ENCODE results near the gene LMF2. TPM values are rescaled to one million over a fixed set of nuclear protein-coding genes. Genes with fewer than 3 reads are reported as not detected.

Gene LMF2
- polyA plus RNA-seq (13.2 to 29.4 TPM (median 22.0 TPM) in 3 replicates), polyA minus RNA-seq (23.4 to 35.9 TPM (median 23.7 TPM) in 3 replicates)
- 3.1 TPM for polyA plus RNA-seq (2011; ENCODE audit: low read depth)
- polyA plus RNA-seq (2011; cell fraction: cytosol; rRNA removed) = 6.5 and 18.4 TPM in 2 replicates
- polyA plus RNA-seq (2011; cell fraction: nucleus; rRNA removed) = 104 and 135 TPM in 2 replicates
- 13.9 and 37.9 TPM in 2 replicates for polyA plus RNA-seq (2012; ENCODE audit: low replicate concordance)
- 63.7 TPM for polyA minus RNA-seq (2011; cell fraction: cytosol; rRNA and poly(A)+ RNA removed)
- polyA minus RNA-seq (2011; cell fraction: nucleus; rRNA and poly(A)+ RNA removed) = 60.1 and 63.4 TPM in 2 replicates

GRCh38 chr22:50507421-50507990 is at the start of gene LMF2:
Gene LMF2 (minus strand): TSS chr22:50507702. CDS start chr22:50507675, 27 bp downstream.
- no peak for DNase-seq (ENCODE audit: low read depth, low spot score)
- H3K4me3 ChIP-seq (ENCODE audit: control insufficient read depth in 2 of 3, extremely low read depth in 1 of 3, insufficient read depth in 2 of 3, low read depth in 1 of 3, low read length in 3 of 3) = peak within 1 kb of the TSS; percentile 87 to 92 (median 89)
- H2AFZ ChIP-seq (ENCODE audit: control insufficient read depth, low read length) = peak within 1 kb of the TSS; percentile 97
- H3K4me2 ChIP-seq (ENCODE audit: control insufficient read depth, extremely low read depth, insufficient read depth, low read depth, low read length) = peak within 1 kb of the TSS; percentile 89
- H3K9me1 ChIP-seq (ENCODE audit: control insufficient read depth, extremely low read depth, insufficient read depth, low read length) = no peaks in the 10 kb centered on the region
- TF ChIP-seq EZH2 (IDR thresholded peaks at IDR 0.05; ENCODE audit: low read length) = no peak
- TF ChIP-seq CTCF (optimal IDR thresholded peaks at IDR 0.05 in 1 of 3, IDR thresholded peaks at IDR 0.05 in 1 of 3, conservative IDR thresholded peaks at IDR 0.05 in 1 of 3; ENCODE audit: extremely low read depth in 1 of 3, insufficient read depth in 2 of 3, low read length in 3 of 3) = no peak
- no peaks in the 10 kb centered on the region for H4K20me1 ChIP-seq (ENCODE audit: control insufficient read depth, extremely low read depth, insufficient read depth, low read length)
- no peaks in the 10 kb centered on the region for H3K9me3 ChIP-seq (ENCODE audit: control insufficient read depth, low read depth, low read length)
- H3K36me3 ChIP-seq (ENCODE audit: control insufficient read depth in 2 of 2, extremely low read depth in 1 of 2, insufficient read depth in 2 of 2, low read length in 2 of 2) = peaks cover 6 to 15% of the 10 kb centered on the region in 2 experiments
- H3K4me1 ChIP-seq (ENCODE audit: control insufficient read depth, extremely low read depth, insufficient read depth, low read length) = peaks cover 17% of the 10 kb centered on the region
- no peaks in the 10 kb centered on the region for H3K27me3 ChIP-seq (ENCODE audit: control insufficient read depth, extremely low read depth, insufficient read depth, low read length)
- H3K79me2 ChIP-seq (ENCODE audit: control insufficient read depth, insufficient read depth, low read length) = peaks cover 34% of the 10 kb centered on the region
- dilution Hi-C loops (cut with MboI; ENCODE audit: extremely low pct_ligation_motif_present, low sequenced_read_pairs) = no loop called here
- peak within 1 kb of the TSS; percentile 90 for H3K9ac ChIP-seq (ENCODE audit: control insufficient read depth, extremely low read depth, insufficient read depth, low read length)
- peak within 1 kb of the TSS; percentile 80 for H3K27ac ChIP-seq (ENCODE audit: control insufficient read depth, insufficient read depth, low read length)
- no peak for FAIRE-seq

GRCh38 chr22:50556703-50557102 is 49.2 kb upstream of the LMF2 start:
- Histone ChIP-seq H4K20me1 (ENCODE audit: control insufficient read depth, extremely low read depth, insufficient read depth, low read length) (no peaks in the 10 kb centered on the region), H3K79me2 (ENCODE audit: control insufficient read depth, insufficient read depth, low read length) (no peaks in the 10 kb centered on the region), H3K4me1 (ENCODE audit: control insufficient read depth, extremely low read depth, insufficient read depth, low read length) (peaks cover 7% of the 10 kb centered on the region), H3K9ac (ENCODE audit: control insufficient read depth, extremely low read depth, insufficient read depth, low read length) (no peak overlapping the region), H2AFZ (ENCODE audit: control insufficient read depth, low read length) (no peak overlapping the region), H3K4me2 (ENCODE audit: control insufficient read depth, extremely low read depth, insufficient read depth, low read depth, low read length) (no peak overlapping the region), H3K36me3 (ENCODE audit: control insufficient read depth in 2 of 2, extremely low read depth in 1 of 2, insufficient read depth in 2 of 2, low read length in 2 of 2) (no peaks in the 10 kb centered on the region), H3K9me1 (ENCODE audit: control insufficient read depth, extremely low read depth, insufficient read depth, low read length) (no peaks in the 10 kb centered on the region), H3K9me3 (ENCODE audit: control insufficient read depth, low read depth, low read length) (no peaks in the 10 kb centered on the region), H3K27ac (ENCODE audit: control insufficient read depth, insufficient read depth, low read length) (no peak overlapping the region), H3K4me3 (ENCODE audit: control insufficient read depth in 2 of 3, extremely low read depth in 1 of 3, insufficient read depth in 2 of 3, low read depth in 1 of 3, low read length in 3 of 3) (no peak overlapping the region), H3K27me3 (ENCODE audit: control insufficient read depth, extremely low read depth, insufficient read depth, low read length) (no peaks in the 10 kb centered on the region)
- FAIRE-seq = no peak
- DNase-seq (ENCODE audit: low read depth, low spot score) = no peak
- no peak for TF ChIP-seq EZH2 (IDR thresholded peaks at IDR 0.05; ENCODE audit: low read length)
- no peak for TF ChIP-seq CTCF (optimal IDR thresholded peaks at IDR 0.05 in 1 of 3, IDR thresholded peaks at IDR 0.05 in 1 of 3, conservative IDR thresholded peaks at IDR 0.05 in 1 of 3; ENCODE audit: extremely low read depth in 1 of 3, insufficient read depth in 2 of 3, low read length in 3 of 3)
- dilution Hi-C loops (cut with MboI; ENCODE audit: extremely low pct_ligation_motif_present, low sequenced_read_pairs) = no loop called here

All from keratinocyte (primary cell).